ENCODE results near the gene MTMR10.

DNA sequence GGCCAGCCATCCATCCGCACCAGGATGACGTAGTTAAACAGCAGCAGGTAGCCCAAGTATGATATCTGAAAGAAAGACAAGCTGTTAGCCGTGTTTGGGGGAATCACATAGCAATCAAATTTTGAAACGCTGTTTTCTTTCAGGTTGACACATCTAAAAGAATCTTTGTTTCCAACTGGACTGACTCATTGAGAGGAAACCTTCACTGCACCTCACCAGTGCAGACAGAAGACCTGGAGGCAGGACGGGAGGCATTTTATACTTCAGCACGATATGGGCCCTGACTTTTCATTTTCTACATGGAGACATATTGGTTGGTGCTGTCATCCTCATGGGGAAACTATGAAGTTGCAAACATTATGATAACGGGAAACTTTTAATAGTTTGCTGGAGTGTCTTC is 44.2 kb upstream of the MTMR10 start:
- TF ChIP-seq EZH2phosphoT487 (IDR thresholded peaks at IDR 0.05; ENCODE audit: insufficient read depth, low read depth) (no peak), EZH2 (IDR thresholded peaks at IDR 0.05; ENCODE audit: insufficient read depth, poor library complexity, severe bottlenecking) (no peak)
